Astrocyte (in vitro differentiated cells and primary cell): ENCODE data around the gene ADCYAP1R1.

Experiments
- CTCF ChIP-seq: IDR thresholded peaks from 2 replicates; pipeline ENCODE4 v1.5.1; 2011; ENCODE audit warnings: low read depth, mild to moderate bottlenecking, inconsistent platforms, low read length, moderate library complexity; ENCODE audit not compliant: insufficient read depth
- EZH2 ChIP-seq: IDR thresholded peaks from 2 replicates; pipeline ENCODE4 v1.6.1; 2012; ENCODE audit warnings: mild to moderate bottlenecking, low read length, inconsistent platforms; ENCODE audit not compliant: insufficient read depth

- TF ChIP-seq CTCF: no peak
- no peak for TF ChIP-seq EZH2
Observed at GRCh38 chr7:31092606-31093005, 40.5 kb downstream of the ADCYAP1R1 start.
